GM12801 (cell line): ENCODE data around the gene ANLN.

Experiments
- CTCF ChIP-seq: IDR thresholded peaks from one replicate; pipeline ENCODE4 v1.5.1; 2011; ENCODE audit warnings: control low read depth; ENCODE audit not compliant: insufficient read length; ENCODE audit errors: extremely low read depth

ANLN gene

GRCh38 chr7:36395171-36395894 lies 5.7 kb downstream of the ANLN start:
- TF ChIP-seq CTCF: no peak

GRCh38 chr7:36396150-36396549 lies 6.5 kb downstream of the ANLN start:
- TF ChIP-seq CTCF: no peak

- no peak for TF ChIP-seq CTCF
Observed at GRCh38 chr7:36400036-36400435, 10.4 kb downstream of the ANLN start.

- no peak for TF ChIP-seq CTCF
Observed at GRCh38 chr7:36400606-36401005, 10.9 kb downstream of the ANLN start.

- no peak for TF ChIP-seq CTCF
Observed at GRCh38 chr7:36403452-36403851, 13.8 kb downstream of the ANLN start.

- TF ChIP-seq CTCF: no peak
Observed at GRCh38 chr7:36404639-36405408, 15.2 kb downstream of the ANLN start.

GRCh38 chr7:36405409-36405803 lies 15.7 kb downstream of the ANLN start:
- no peak for TF ChIP-seq CTCF
